Neural cell (in vitro differentiated cells): ENCODE measurements around the gene TMEFF2.

ENCODE experiments used
- POLR2AphosphoS5 ChIP-seq: IDR thresholded peaks from 2 replicates; pipeline ENCODE4 v1.6.1; 2012
- TF ChIP-seq, protein P1 (sequence below): fragments of 450-650 bp; IDR thresholded peaks from 2 replicates; pipeline ENCODE4 v1.5.1; 2014; ENCODE audit warnings: antibody characterized with exemption, mild to moderate bottlenecking, moderate library complexity; ENCODE audit not compliant: poor library complexity, severe bottlenecking

DNA sequence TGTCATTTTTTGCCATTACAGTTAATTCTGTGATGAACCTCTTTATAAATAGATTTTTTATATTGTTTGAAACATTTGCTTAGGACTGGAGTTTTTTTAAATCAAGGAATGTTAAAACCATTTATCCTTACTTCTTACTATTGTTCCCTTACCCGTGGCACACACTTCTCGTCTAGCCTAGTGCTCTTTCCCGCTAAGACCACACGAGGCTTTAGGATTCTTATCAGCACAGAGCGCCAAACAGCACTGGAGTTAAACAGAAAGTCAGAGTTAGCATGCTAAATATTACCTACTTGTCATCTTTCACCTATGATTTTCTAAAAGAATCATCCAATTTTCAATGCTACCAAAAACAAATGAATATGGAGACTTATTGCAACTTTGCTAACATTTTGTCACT, 112.6 kb downstream of the TMEFF2 start:
- TF ChIP-seq, protein P1, sequence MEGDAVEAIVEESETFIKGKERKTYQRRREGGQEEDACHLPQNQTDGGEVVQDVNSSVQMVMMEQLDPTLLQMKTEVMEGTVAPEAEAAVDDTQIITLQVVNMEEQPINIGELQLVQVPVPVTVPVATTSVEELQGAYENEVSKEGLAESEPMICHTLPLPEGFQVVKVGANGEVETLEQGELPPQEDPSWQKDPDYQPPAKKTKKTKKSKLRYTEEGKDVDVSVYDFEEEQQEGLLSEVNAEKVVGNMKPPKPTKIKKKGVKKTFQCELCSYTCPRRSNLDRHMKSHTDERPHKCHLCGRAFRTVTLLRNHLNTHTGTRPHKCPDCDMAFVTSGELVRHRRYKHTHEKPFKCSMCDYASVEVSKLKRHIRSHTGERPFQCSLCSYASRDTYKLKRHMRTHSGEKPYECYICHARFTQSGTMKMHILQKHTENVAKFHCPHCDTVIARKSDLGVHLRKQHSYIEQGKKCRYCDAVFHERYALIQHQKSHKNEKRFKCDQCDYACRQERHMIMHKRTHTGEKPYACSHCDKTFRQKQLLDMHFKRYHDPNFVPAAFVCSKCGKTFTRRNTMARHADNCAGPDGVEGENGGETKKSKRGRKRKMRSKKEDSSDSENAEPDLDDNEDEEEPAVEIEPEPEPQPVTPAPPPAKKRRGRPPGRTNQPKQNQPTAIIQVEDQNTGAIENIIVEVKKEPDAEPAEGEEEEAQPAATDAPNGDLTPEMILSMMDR: no peak
- TF ChIP-seq POLR2AphosphoS5: no peak
